Activated CD8-positive, alpha-beta T cell treated with anti-CD3 and anti-CD28 coated beads, Interleukin-2, amount 10 ng/mL, durations not matched to agents 7 days and 5 days (primary cell): Measurements from ENCODE around the gene CIT. TPM values are rescaled to one million over a fixed set of nuclear protein-coding genes. Genes with fewer than 3 reads are reported as not detected.
"Not testable (repeated sequence)": the region's sequence is repeated elsewhere in the genome, so short reads cannot be mapped to it uniquely, and the experiment has no call there.

Source experiments
- ATAC-seq: fragments of 150-1000 bp; cut with Tn5 transposase; one replicate; pipeline ENCODE4 v1.10.0; 2021; ENCODE audit warnings: moderate library complexity
- CTCF ChIA-PET: fragments of 350-600 bp; sonication (Branson Sonifier 250); formaldehyde crosslinking; loops from one replicate; lab custom pipeline; 2021; ENCODE audit warnings: antibody characterized with exemption; lab: Charles Lee
- POLR2A ChIA-PET: fragments of 350-600 bp; sonication (Branson Sonifier 250); formaldehyde crosslinking; loops from one replicate; lab custom pipeline; 2021; ENCODE audit warnings: antibody characterized with exemption; lab: Charles Lee
- DNase-seq: peaks from one replicate; pipeline ENCODE4 v3.0.0-alpha.2; 2020
- H3K27ac Mint-ChIP-seq: one replicate; pipeline ENCODE4 v1.8.0; 2021; ENCODE audit warnings: mild to moderate bottlenecking, mixed read lengths
- H3K27me3 Mint-ChIP-seq: one replicate; pipeline ENCODE4 v1.8.0; 2021; ENCODE audit warnings: low read depth, mixed read lengths
- H3K36me3 Mint-ChIP-seq: one replicate; pipeline ENCODE4 v1.8.0; 2021; ENCODE audit warnings: low read depth, mixed read lengths
- H3K4me1 Mint-ChIP-seq: one replicate; pipeline ENCODE4 v1.8.0; 2021; ENCODE audit warnings: low read depth, mixed read lengths
- H3K4me3 Mint-ChIP-seq: one replicate; pipeline ENCODE4 v1.8.0; 2021; ENCODE audit warnings: mild to moderate bottlenecking, mixed read lengths
- H3K9me3 Mint-ChIP-seq: one replicate; pipeline ENCODE4 v1.8.0; 2022; ENCODE audit warnings: mixed read lengths; ENCODE audit not compliant: insufficient read depth
- total RNA-seq, 2 experiments: library from RNA; stranded (reverse); gene quantifications; one replicate each; pipeline ENCODE4 v1.2.3, GENCODE V29; 2021

Gene CIT
- total RNA-seq, 2 experiments from 2014 or later = 111 to 115 TPM

DNA sequence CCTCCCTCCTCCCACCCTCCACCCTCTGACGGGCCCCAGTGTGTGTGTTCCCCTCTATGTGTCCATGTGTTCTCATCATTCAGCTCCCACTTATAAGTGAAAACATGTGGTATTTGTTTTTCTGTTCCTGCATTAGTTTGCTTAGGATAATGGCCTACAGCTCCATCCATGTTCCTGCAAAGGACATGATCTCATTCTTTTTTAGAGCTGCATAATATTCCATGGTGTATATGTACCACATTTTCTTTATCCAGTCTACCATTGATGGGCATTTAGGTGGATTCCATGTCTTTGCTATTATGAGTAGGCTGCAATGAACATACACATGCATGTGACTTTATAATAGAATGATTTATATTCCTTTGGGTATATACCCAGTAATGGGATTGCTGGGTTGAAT, 170.7 kb downstream of the CIT start:
- H3K27me3 Mint-ChIP-seq, DNase-seq, H3K4me1 Mint-ChIP-seq, H3K27ac Mint-ChIP-seq, H3K9me3 Mint-ChIP-seq, POLR2A ChIA-PET, ATAC-seq, H3K4me3 Mint-ChIP-seq, CTCF ChIA-PET: not testable (repeated sequence)
- H3K36me3 Mint-ChIP-seq = peaks cover 74% of the 10 kb centered on the region

- no peaks in the 10 kb centered on the region for H3K9me3 Mint-ChIP-seq
- POLR2A ChIA-PET = no interaction called here
- DNase-seq (no peak), ATAC-seq (no peak)
- CTCF ChIA-PET = no interaction called here
- H3K4me3 Mint-ChIP-seq = no peak overlapping the region
- no peaks in the 10 kb centered on the region for H3K27me3 Mint-ChIP-seq
- H3K36me3 Mint-ChIP-seq = peaks cover 67% of the 10 kb centered on the region
- no peak overlapping the region for H3K27ac Mint-ChIP-seq
- H3K4me1 Mint-ChIP-seq = no peaks in the 10 kb centered on the region
Observed at GRCh38 chr12:119705182-119705581, 171.9 kb downstream of the CIT start.

DNA sequence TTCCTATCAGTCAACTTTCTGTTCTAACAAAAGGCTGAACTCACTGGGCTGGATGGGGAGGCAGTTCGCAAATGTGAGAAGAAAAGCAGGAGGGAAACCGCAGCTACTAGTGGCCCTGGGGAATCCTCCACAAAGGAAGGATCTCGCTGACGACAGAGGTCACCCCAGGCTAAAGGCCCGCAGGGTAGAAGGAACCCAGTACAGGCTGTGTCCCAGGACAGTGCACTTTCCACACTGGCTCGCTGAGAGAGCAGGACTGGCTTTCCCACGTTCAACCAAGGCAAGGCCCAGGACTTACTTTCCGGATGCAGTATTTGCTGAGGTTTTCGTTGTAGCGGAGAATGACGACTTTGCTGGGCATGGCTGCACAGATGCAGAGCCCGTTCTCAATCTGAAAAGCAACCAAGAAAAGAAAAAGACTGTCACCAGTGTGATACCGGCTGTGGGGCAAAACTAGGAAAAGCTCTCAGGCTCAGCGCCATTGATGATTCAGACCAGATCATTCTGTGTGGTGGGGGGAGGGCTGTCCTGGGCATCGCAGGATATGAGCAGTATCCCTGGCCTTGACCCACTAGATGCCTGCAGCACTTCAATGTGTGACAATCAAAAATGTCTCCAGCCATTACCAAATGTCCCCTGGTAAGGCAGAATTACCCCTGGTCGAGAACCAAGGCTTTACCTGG, 172.9 kb downstream of the CIT start:
- Mint-ChIP-seq H3K9me3 (no peaks in the 10 kb centered on the region), H3K27ac (no peak overlapping the region), H3K4me1 (no peaks in the 10 kb centered on the region), H3K36me3 (peaks cover 59% of the 10 kb centered on the region), H3K27me3 (no peaks in the 10 kb centered on the region), H3K4me3 (no peak overlapping the region)
- ATAC-seq = no peak
- ChIA-PET CTCF (no interaction called here), POLR2A (no interaction called here)
- DNase-seq = no peak

DNA sequence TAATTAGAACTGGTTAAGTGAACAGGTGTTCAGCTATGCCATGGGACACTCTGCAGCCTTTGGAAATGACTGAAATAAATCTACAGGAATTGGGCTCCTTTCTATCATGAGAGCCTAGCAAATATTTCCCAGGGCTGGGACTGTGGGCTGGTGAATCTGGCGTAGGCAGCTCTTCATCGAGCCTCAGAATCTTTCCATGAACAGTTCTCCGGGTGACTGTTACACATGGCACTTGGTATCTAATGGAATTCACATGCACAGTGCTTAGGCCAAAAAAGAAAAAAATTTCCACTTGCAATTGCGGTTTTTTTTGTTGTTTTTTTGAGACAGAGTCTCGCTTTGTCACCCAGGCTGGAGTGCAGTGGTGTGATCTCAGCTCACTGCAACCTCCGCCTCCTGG, 177.0 kb downstream of the CIT start:
- H3K4me1 Mint-ChIP-seq = no peaks in the 10 kb centered on the region
- H3K9me3 Mint-ChIP-seq = no peaks in the 10 kb centered on the region
- H3K36me3 Mint-ChIP-seq = peaks cover 50% of the 10 kb centered on the region
- no peaks in the 10 kb centered on the region for H3K27me3 Mint-ChIP-seq
- H3K27ac Mint-ChIP-seq = no peak overlapping the region
- ATAC-seq = no peak
- no peak for DNase-seq
- ChIA-PET POLR2A (no interaction called here), CTCF (interaction anchor here (1.1 kb wide), 1 partner anchor 32 kb away, joined by 3 read pairs; the partner anchor contains the start of gene PRKAB1)
- no peak overlapping the region for H3K4me3 Mint-ChIP-seq

DNA sequence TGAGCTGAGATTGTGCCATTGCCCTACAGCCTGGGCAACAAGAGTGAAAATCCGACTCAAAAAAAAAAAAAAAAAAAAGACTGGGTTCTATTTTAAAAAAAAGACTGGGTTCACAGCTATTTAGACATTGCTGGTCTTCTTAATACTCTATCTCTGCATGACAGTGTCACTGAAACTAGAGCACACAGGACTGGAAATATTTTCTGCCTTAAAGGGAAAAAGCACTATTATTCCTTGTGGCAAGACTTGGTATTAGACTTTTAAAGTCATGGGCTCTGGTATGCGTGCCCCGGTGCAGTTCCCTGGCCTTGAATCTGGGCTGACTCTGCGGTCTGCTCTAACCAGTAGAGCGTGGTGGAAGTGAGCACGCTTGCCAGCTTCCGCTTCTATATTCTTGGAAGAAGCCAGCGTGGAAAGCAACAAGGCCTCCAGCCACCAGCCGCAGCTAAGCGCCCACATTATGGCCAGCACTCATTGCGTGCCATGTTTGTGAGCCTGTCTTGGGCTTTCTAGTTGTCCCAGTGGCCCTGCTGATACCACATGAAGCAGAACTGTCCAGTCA, 177.8 kb downstream of the CIT start:
- CTCF ChIA-PET = interaction anchor here (1.1 kb wide), 1 partner anchor 31 kb away, joined by 3 read pairs; the partner anchor contains the start of gene PRKAB1
- POLR2A ChIA-PET = interaction anchor here (0.5 kb wide), 1 partner anchor 60 kb away, joined by 3 read pairs; no protein-coding TSS in a partner anchor

GRCh38 chr12:119696943-119697342, 180.2 kb downstream of the CIT start:
- ATAC-seq (no peak), DNase-seq (no peak)
- CTCF ChIA-PET = no interaction called here
- no peak overlapping the region for H3K27ac Mint-ChIP-seq
- H3K4me3 Mint-ChIP-seq = no peak overlapping the region
- POLR2A ChIA-PET = no interaction called here
- no peaks in the 10 kb centered on the region for H3K4me1 Mint-ChIP-seq
- peaks cover 37% of the 10 kb centered on the region for H3K36me3 Mint-ChIP-seq
- H3K27me3 Mint-ChIP-seq = no peaks in the 10 kb centered on the region
- H3K9me3 Mint-ChIP-seq = no peaks in the 10 kb centered on the region

More for the DNA sequence above, 177.8 kb downstream of the CIT start:
- Mint-ChIP-seq H3K9me3 (no peaks in the 10 kb centered on the region), H3K27me3 (no peaks in the 10 kb centered on the region), H3K27ac (no peak overlapping the region), H3K36me3 (peaks cover 46% of the 10 kb centered on the region), H3K4me1 (no peaks in the 10 kb centered on the region), H3K4me3 (no peak overlapping the region)
- DNase-seq (no peak), ATAC-seq (no peak)

DNA sequence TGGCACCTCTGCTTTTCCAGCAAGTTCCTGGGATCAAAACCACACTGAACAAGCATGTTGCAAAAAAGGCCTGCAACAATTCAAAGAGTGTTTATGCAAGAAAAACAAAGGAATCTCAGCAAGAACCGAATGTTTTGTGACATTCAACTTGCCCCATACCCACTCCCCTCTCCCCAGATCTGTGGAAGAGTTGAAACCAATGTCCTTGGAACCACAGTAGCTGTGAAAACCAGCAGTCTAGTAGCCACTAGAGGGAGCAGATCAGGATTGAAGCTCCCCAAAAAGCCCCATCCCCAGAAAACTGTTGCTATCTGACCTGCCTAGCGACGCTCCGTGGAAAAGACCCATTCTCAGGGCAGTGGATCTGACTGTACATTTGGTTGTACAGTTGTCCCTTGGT, 182.1 kb downstream of the CIT start:
- no peaks in the 10 kb centered on the region for H3K9me3 Mint-ChIP-seq
- DNase-seq (no peak), ATAC-seq (no peak)
- no peak overlapping the region for H3K27ac Mint-ChIP-seq
- no peak overlapping the region for H3K4me3 Mint-ChIP-seq
- ChIA-PET CTCF (interaction anchor here (1.3 kb wide), 1 partner anchor 27 kb away, joined by 5 read pairs; no protein-coding TSS in a partner anchor), POLR2A (no interaction called here)
- H3K27me3 Mint-ChIP-seq = no peaks in the 10 kb centered on the region
- no peaks in the 10 kb centered on the region for H3K4me1 Mint-ChIP-seq
- peaks cover 33% of the 10 kb centered on the region for H3K36me3 Mint-ChIP-seq

GRCh38 chr12:119694111-119694510, 183.0 kb downstream of the CIT start:
- no peaks in the 10 kb centered on the region for H3K9me3 Mint-ChIP-seq
- no peak overlapping the region for H3K27ac Mint-ChIP-seq
- no peak overlapping the region for H3K4me3 Mint-ChIP-seq
- POLR2A ChIA-PET = no interaction called here
- no peaks in the 10 kb centered on the region for H3K27me3 Mint-ChIP-seq
- ATAC-seq (no peak), DNase-seq (no peak)
- no peaks in the 10 kb centered on the region for H3K4me1 Mint-ChIP-seq
- CTCF ChIA-PET = interaction anchor here (1.3 kb wide), 1 partner anchor 28 kb away, joined by 5 read pairs; no protein-coding TSS in a partner anchor
- H3K36me3 Mint-ChIP-seq = peaks cover 31% of the 10 kb centered on the region

DNA sequence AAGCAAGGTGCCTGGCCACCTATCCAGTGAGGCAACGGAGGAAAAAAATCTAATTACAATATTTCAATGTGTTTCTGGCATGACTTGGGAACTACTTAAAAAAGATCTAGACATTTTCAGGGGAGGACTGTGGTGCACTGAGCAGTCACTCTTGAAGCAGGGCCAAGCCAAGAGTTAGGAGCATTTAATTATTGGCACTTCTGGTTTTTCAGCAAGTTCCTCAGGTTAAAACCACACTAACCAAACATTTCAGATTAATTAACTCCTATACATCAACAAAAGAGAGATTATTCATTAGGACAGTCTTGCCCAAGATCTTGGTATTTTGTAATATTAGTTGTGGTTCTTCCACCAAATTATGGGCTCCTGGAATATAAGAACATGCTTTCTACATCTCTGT, 183.6 kb downstream of the CIT start:
- no peaks in the 10 kb centered on the region for H3K9me3 Mint-ChIP-seq
- POLR2A ChIA-PET = no interaction called here
- no peaks in the 10 kb centered on the region for H3K4me1 Mint-ChIP-seq
- no peak overlapping the region for H3K27ac Mint-ChIP-seq
- no peak overlapping the region for H3K4me3 Mint-ChIP-seq
- no peaks in the 10 kb centered on the region for H3K27me3 Mint-ChIP-seq
- CTCF ChIA-PET = no interaction called here
- ATAC-seq (no peak), DNase-seq (no peak)
- peaks cover 33% of the 10 kb centered on the region for H3K36me3 Mint-ChIP-seq

GRCh38 chr12:119692997-119693396, 184.1 kb downstream of the CIT start:
- H3K36me3 Mint-ChIP-seq = peaks cover 34% of the 10 kb centered on the region
- ChIA-PET CTCF (no interaction called here), POLR2A (no interaction called here)
- H3K4me1 Mint-ChIP-seq = no peaks in the 10 kb centered on the region
- no peak overlapping the region for H3K27ac Mint-ChIP-seq
- ATAC-seq (no peak), DNase-seq (no peak)
- H3K9me3 Mint-ChIP-seq = no peaks in the 10 kb centered on the region
- no peaks in the 10 kb centered on the region for H3K27me3 Mint-ChIP-seq
- no peak overlapping the region for H3K4me3 Mint-ChIP-seq

GRCh38 chr12:119692410-119692809, 184.7 kb downstream of the CIT start:
- ChIA-PET POLR2A (no interaction called here), CTCF (no interaction called here)
- peaks cover 34% of the 10 kb centered on the region for H3K36me3 Mint-ChIP-seq
- DNase-seq = no peak
- H3K4me1 Mint-ChIP-seq = no peaks in the 10 kb centered on the region
- H3K27ac Mint-ChIP-seq = no peak overlapping the region
- ATAC-seq = no peak
- no peak overlapping the region for H3K4me3 Mint-ChIP-seq
- no peaks in the 10 kb centered on the region for H3K27me3 Mint-ChIP-seq
- H3K9me3 Mint-ChIP-seq = no peaks in the 10 kb centered on the region

- Mint-ChIP-seq H3K27me3 (no peaks in the 10 kb centered on the region), H3K27ac (no peak overlapping the region), H3K9me3 (no peaks in the 10 kb centered on the region), H3K36me3 (peaks cover 38% of the 10 kb centered on the region), H3K4me1 (no peaks in the 10 kb centered on the region), H3K4me3 (no peak overlapping the region)
- no peak for DNase-seq
- CTCF ChIA-PET = no interaction called here
- ATAC-seq = no peak
- POLR2A ChIA-PET = no interaction called here
Observed at GRCh38 chr12:119691202-119691810, 185.8 kb downstream of the CIT start.
